Measurements from ENCODE around the gene DHH.
A peak's percentile ranks its signal among the peaks of the same experiment; 100 is the strongest.

Gene DHH

GRCh38 chr12:49051373-49051764 lies 43.2 kb downstream of the DHH start:
- no peak for DNase-seq (ENCODE audit: low read depth, low spot score)

GRCh38 chr12:49050507-49051372 lies 43.9 kb downstream of the DHH start:
- DNase-seq (ENCODE audit: low read depth, low spot score), result no peak

GRCh38 chr12:49049566-49050224 lies 44.9 kb downstream of the DHH start:
- DNase-seq (ENCODE audit: low read depth, low spot score), result peak; percentile 88

- no peak for DNase-seq (ENCODE audit: low read depth, low spot score)
Measured at GRCh38 chr12:49048953-49049352, 45.6 kb downstream of the DHH start.

GRCh38 chr12:49046129-49046895 lies 48.3 kb downstream of the DHH start:
- no peak for DNase-seq (ENCODE audit: low read depth, low spot score)

GRCh38 chr12:49044660-49045059 lies 49.9 kb downstream of the DHH start:
- no peak for DNase-seq (ENCODE audit: low read depth, low spot score)

- DNase-seq (ENCODE audit: low read depth, low spot score), result peak; percentile 54
Measured at GRCh38 chr12:49043856-49044258, 50.7 kb downstream of the DHH start.

- DNase-seq (ENCODE audit: low read depth, low spot score), result no peak
Measured at GRCh38 chr12:49043241-49043640, 51.4 kb downstream of the DHH start.

GRCh38 chr12:49041881-49042484 lies 52.6 kb downstream of the DHH start:
- DNase-seq (ENCODE audit: low read depth, low spot score), result peak; percentile 23

GRCh38 chr12:49041036-49041880 lies 53.3 kb downstream of the DHH start:
- DNase-seq (ENCODE audit: low read depth, low spot score), result no peak

- DNase-seq (ENCODE audit: low read depth, low spot score), result no peak
Measured at GRCh38 chr12:49040364-49040855, 54.2 kb downstream of the DHH start.

- no peak for DNase-seq (ENCODE audit: low read depth, low spot score)
Measured at GRCh38 chr12:49039421-49040363, 54.9 kb downstream of the DHH start.

- DNase-seq (ENCODE audit: low read depth, low spot score), result no peak
Measured at GRCh38 chr12:49038291-49038955, 56.2 kb downstream of the DHH start.

- DNase-seq (ENCODE audit: low read depth, low spot score), result no peak
Measured at GRCh38 chr12:49037947-49038237, 56.7 kb downstream of the DHH start.

GRCh38 chr12:49037111-49037946 lies 57.3 kb downstream of the DHH start:
- no peak for DNase-seq (ENCODE audit: low read depth, low spot score)
